Midbrain (tissue), 1 donor: ENCODE measurements around the gene CALR3.
"Not testable (repeated sequence)": the region's sequence is repeated elsewhere in the genome, so short reads cannot be mapped to it uniquely, and the experiment has no call there.

Experiments used
- DNase-seq: peaks from one replicate; lab custom pipeline; 2025; lab: John Stamatoyannopoulos, UW

CALR3 gene

DNA sequence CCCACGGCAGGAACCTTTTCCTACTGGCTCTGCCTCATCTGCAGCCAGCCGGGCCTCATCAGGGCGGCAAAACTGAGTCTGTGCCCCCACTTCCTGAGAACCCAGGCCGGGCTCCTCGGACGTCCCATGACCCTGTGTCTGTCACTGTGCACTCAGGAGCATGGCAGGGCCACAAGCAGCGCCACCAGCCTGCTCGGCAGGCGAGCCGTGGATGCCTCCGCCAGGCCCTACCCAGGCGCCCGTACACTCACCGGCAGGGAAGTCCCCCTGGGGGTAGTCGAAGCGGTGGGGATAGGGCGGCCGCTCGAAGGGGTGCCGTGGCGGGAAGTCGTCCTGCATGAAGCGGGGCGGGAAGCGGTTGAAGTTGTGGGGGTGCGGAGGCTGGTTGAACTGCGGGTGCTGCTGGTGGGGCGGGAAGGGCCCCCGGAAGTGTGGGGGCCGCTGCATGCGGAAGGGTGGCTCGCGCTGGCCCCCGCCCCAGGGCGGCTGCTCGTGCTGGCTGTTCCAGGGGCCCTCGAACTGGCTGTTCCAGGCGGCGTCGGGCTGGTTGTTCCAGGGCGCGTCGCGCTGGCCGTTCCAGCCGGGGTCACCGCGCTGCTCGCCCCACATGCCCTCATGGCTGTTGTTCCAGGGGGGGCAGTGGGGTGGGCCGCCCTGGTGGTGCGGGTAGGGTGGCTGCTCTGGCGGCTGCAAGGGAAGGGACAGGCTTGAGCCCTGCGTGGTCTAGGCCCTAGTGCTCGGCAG lies 29.2 kb upstream of the CALR3 start:
- DNase-seq = no peak

DNA sequence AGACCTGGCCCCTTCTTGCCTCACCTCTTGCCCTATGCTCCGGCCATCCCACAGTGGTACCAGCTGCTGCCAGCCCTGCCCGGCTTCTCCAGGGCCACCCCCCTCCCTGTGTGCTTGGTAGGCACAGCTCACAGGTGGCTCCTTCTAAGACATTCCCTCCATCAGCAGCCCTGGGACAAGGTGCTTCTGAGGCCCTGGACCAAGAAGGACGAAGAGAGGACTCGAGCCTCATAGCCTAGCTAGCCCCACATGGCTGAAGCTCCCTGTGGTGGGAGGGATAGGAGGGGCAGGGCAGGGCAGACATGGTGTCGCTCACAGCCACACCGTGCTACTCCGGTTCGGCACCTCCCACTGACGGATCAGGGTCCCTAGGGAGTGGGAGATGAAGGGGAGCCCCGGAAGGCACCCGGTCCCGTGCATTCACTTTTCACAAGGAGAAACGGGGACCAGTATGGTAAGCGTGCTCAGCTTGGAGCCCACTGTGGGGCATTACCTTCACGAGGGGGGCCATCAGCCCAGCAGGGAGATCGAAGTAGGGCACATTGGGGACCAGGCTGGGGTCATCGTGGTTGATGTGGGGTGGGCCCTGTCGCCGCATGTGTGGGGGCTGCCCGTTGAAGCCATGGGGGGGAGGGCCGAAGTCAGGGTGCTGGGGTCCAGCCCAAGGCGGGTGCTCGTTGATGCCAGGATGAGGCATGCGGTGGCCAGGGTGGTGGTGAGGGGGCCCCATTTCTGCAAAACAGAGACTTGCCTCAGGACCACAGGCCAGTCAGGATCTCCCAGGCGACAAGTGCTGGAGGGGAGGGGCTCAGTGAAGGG lies 26.8 kb upstream of the CALR3 start:
- DNase-seq = no peak

DNA sequence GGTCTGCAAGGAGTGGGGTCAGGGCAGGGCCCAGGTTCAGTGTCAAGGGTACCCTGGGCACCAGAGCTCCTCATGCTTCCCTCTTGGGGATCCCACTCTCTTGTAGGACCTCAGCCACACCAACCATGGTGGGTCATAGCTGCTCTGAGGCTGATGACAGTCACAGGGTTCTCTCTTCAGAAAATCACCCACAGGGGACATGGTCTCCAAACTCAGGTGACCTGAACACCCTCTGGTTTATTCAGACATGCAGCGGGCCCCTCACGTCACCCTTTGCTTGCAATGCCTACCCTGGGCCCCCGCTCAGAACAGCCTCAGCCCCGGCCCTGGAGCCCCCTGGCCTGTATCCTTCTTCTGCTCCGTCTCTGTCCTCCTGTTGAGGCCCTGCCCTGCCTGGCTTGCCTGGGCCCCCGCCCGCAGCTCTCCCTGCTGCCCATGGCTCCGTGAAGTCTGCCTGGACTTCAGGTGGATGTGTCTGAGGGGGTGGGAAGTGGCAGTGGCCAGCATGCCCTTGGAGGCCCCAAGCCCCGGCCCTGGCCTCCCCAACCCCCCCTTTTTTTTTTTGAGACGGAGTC lies 25.8 kb upstream of the CALR3 start:
- DNase-seq = no peak

DNA sequence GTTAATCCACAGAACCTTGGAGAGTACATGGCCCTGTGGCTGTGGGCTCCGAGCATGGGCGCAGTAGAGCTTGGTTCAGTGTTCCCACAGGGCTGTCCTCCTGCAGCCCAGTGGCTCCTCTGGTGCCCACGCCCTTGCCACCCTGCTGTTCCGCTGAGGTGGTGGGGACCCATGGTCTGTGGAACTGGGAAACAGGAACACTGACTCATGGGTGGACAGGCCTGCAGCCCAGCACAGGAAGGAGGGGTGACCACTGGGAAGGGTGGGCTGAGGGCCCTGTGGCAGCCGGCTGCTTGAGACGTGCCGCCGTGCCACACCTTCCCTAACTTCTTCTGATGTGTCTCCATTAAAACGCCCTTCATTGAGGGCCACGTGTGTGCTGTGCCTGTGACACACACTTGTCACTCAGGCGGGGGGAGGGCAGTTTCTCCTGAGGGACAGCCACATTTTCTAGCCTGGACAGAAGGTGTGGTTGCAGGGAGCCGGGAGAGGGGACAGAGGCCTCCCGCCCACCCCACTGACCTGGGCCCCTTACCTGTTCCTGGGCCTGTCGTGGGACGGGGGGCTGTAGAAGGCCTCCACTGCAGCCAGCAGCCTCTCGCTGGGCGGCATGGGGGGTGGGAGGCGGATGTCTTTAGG lies 25.1 kb upstream of the CALR3 start:
- no peak for DNase-seq

DNA sequence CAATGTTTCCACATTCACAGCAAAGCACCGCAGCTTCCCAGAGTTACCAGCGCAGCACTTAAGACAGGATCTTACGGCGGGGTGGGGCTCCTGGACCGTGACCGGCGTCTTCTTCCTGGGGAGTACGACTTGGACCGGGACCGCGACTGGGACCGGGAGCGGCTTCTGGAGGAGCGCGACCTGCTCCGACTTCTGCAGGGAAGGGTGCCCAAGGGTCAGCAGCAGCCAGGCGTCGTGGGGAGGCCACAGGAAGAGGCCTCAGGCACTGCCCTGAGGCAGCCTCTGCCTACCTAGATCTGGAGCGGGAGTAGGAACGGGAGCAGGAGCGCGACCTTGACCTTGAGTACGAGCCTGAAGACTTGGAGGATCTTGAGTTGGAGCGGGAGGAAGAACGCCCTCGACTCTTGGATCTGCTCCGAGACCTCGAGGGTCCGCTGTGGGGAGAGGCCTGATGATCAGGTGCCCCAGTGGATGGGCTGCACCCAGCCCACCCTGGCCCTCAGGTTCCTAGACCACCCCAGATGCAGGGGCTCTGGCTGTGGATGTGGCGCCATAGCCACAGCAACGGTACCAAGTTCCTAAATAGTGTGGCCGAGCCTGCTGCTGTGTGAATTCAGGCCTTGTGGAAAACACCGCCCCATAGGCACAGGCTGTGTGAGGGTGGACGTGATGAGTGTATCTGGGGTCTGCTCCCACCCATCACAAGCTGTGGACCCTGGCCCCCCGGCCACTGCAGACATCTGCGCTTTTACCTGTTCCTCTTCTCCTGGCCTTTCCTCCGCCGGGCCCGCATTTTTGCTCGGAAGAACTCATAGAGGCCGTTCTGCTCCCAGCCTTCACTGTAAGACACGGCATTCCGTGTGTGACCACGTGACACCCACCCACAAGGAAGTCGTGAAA lies 24.4 kb upstream of the CALR3 start:
- DNase-seq = no peak

DNA sequence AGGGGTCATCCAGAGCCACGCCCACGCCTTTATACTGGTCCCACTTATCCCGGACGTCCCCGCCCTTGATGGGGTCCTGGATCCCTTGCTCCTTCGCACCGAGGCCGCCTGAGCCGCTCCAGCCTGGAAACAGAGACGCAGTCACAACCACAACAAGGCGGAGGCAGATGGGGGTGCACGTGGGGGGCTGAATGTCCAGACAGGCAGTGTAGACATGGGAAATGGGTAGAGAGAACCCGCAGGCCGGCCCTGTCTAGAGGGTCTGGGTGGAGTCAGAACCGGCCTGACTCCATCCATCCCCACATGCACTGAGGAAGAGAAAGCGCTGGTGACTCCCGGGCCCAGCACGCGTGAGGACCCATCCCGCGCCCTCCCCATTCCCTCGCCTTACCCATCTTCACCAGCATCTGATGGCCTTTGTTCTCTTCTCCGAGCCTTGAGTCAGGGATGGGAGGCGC lies 23.3 kb upstream of the CALR3 start:
- DNase-seq = no peak

DNA sequence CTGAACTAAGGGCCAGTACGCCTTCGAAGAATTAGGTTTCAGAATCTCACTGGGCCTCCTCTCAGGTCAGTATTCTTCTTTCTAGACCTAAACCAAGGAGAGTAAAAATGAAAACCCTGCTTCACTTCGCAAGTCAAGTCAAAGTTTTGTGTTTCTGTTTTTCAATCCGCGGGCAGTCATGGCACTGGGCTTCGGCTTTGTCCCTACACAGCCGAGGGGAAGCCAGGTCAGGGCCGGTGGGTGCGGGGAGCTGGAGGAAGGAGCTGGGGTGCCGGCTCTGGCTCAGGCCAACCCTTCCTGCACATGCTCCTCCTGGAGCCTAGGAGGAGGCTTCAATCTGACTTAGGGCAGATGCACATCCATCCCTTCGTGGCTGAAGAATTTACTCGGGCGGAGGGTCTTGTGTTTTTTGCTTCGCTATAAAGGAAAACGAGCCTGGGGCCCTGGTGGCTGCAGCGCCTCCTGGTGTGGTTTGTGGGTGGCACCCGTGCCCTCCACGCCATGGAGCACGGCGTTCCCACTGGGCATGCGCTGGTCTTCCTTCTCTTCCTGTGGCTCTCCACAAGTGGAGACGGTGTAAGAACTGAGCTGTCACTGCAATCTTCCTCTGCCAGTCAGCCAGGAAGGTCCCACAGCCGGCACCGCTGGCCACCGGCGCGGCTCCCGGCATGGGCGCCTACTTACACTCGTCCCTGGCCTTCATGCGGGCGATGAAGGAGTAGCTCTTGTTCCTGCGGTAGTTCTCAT lies 22.7 kb upstream of the CALR3 start:
- no peak for DNase-seq

DNA sequence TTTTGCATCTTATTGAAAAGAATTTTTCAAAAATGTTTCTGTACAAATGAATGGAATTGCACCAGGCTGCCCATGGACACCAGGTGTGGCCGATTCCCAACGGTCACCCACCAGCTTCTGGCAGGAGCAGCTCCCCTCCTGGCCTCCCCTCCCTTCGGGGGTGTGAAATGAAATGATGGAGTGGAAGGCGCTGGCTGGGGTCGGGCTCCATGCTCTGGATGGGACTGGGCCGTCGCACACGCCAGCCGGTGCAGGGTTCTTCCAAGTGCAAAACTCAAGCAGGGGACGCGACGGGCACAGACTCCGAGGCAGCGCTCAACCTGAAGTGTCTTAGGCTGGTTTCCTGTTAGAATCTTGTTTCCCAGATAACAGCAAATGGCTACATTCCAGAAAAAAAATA lies 22.1 kb upstream of the CALR3 start:
- DNase-seq = no peak

DNA sequence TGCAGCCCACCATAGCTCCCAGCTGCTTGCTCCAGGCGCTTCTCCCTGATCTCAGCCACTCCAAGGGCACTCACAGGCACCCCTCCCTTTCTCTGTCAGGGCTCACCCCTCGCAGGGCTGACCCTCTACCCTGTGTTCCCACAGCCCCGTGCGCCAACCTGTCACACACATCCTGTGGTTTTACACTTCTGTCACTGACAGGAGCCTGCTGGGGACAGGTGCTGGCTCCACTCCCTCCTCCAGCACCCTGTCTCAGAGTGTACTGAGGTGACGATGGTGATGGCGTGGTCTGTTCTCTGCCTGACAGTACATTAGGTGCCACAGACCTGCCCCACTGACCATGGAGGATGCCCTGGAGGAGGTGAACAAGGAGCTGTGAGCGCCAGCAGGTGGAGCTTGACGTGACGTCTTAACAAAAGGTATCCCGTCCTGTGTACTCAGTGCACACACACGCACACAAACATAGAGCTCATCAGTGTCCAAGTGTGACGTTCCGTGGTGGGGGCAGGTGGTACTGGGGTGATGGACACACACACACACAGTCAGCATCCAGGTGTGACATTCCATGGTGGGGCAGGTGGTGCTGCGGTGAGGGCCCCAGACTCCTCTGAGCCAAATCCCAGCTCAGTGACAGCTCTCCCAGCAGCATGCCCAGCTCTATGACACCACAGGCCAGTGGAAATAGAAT lies 21.1 kb upstream of the CALR3 start:
- no peak for DNase-seq

DNA sequence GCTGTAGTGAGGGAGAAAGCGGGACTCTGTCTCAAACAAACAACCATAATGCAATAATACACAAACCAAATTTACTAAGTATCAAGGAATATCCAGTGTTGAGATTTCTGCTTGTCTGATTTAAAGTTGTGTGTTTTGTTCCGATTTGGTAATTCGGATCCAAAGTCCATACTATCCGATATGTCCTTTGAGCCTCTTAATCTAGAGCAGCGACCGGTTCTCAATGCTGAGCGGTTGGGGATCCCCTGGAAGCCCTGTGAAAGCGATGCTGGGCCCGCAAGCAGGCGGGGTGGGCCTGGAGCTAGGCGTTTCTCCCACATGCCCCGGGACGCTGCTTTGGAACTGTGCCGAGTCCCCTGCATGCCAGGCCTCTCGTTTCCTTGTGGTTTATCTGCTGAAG lies 20.4 kb upstream of the CALR3 start:
- no peak for DNase-seq

DNA sequence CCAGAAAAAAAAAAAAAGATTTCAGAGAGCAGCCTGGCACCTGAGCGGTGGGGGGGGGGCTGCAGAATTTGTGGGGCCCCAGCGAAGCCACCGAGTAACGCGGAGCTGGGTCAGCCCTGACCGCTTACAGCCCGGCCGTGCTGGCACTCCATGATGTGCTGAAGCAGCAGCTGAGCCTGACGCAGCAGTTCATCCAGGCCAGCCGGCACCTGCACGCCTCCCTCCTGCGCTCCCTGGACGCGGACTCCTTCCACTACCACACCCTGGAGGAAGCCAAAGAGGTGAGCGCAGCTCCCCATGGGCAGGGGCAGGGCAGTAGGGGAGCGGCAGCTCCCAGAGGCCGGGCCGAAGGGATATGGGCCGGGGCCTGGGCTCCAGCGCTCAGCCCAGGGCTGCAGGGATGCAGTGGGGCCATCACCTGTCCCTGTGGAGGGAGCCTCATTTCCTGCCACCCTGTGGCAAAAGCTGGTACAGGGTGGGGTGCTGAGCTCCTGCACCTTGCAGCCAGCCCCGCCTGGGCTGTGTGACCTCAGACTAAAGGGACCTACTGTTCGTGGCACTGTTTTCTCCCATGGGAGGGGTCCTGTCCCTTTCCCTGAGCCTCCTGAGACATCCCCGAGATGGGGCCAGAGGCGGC lies 18.5 kb upstream of the CALR3 start:
- no peak for DNase-seq

DNA sequence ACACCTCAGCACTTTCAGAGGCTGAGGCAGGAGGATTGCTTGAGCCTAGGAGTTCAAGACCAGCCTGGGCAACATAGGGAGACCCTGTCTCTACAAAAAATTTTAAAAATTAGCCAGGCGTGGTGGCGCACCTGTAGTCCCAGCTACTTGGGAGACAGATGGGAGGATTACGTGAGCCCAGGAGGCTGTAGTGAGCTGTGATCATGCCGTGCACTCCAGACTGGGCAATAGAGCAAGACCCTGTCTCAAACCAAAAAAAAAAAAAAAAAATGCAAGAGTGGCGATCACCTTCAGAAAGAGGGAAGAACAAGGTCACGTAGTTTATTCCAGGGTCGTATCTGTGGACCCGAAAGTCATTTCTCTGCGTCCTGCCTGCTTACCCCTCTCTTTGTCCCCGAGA lies 16.6 kb upstream of the CALR3 start:
- DNase-seq = not testable (repeated sequence)

DNA sequence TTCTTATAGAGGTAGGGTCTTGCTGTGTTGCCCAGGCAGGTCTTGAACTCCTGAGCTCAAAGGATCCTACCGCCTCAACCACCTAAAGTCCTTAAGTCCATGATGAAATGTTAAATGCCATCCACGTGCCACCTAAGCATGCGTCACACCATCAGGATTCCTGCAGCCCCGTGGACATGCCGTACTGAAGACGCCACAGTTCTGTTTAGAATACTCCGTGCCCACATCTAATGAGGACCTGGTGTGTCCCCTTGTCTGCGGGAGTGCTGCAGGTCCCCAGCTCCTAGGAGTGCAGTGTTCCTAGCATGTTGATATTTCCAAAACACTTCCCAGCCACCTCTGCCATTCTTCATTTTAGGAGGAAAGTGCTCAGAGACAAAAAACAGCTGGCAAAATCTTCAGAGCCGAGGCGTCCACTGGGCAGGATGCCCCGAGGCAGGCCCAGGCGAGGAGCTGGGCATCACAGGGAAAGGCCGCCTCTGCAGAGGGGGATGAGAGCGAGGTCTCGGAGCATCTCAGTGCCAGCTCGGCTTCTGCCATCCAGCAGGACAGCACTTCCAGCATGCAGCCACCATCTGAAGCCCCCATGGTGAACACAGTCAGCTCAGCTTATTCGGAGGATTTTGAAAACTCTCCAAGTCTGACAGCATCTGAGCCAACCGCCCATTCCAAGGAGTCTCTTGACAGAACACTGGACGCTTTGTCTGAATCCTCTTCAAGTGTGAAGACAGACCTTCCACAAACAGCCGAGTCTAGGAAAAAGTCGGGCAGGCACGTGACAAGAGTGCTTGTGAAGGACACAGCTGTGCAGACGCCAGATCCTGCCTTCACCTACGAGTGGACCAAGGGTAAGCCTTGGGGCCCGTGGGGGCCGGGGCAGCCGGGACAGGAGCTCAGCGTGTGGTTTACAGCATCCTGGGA lies 13.4 kb upstream of the CALR3 start:
- peak; percentile 56 for DNase-seq

DNA sequence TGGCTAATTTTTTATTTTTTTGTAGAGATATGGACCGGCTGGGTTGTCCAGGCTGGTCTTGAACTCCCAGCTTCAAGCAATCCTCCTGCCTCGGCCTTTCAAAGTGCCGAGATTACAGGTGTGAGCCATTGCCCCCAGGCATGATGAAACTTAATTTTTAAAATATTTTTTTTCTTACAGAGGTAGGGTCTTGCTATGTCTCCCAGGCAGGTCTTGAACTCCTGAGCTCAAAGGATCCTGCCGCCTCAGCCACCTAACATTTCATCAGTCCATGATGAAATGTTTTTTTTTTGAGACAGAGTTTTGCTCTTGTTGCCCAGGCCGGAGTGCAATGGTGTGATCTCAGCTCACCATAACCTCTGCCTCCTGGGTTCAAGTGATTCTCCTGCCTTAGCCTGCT lies 12.6 kb upstream of the CALR3 start:
- no peak for DNase-seq

DNA sequence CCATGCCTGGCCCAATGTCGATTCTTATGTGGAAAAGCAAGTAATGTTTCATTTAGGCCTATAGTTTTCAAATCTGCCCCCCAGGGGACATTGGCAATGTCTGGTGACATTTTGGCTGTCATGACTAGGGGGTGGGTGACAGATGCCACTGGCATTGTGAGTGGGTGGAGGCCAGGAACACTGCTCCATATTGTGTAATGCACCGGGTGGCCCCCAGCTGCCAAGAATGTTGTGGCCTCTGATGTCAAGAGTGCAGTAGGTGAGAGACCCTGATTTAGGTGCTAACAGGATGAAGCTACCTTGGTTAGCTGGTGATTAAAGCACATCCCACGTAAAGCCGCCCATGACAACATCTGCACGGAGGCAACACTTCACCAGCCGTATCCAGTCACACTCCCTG lies 11.0 kb upstream of the CALR3 start:
- DNase-seq = no peak

DNA sequence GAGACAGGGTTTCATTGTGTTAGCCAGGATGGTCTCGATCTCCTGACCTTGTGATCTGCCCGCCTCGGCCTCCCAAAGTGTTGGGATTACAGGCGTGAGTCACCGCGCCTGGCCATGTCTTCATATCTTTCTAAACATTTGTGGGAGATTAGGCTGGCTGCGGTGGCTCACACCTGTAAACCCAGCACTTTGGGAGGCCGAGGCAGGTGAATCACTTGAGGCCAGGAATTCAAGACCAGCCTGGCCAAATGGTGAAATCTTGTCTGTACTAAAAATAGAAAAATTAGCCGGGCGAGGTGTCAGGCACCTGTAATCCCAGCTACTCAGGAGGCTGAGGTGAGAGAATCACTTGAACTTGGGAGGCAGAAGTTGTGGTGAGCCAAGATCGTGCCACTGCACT lies 10.2 kb upstream of the CALR3 start:
- DNase-seq = not testable (repeated sequence)

DNA sequence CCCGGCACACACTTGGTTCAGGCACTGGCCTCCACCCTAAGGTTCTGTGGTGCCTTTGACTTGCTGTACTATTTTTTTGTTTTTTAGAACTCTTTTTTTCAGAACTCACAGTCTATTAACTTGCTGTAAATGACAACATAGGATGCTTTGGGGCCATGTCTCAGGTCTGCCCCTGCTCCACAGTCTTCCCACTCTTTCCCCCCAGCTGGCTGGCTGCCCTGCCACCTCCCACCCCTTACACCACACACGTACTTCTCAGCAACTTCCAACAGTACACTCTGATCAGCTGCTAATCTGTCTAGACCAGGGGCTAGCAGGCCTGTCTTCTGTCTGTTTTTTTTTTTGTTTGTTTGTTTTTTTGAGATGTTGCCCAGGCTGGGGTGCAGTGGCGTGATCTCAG lies 8.3 kb upstream of the CALR3 start:
- DNase-seq = no peak

DNA sequence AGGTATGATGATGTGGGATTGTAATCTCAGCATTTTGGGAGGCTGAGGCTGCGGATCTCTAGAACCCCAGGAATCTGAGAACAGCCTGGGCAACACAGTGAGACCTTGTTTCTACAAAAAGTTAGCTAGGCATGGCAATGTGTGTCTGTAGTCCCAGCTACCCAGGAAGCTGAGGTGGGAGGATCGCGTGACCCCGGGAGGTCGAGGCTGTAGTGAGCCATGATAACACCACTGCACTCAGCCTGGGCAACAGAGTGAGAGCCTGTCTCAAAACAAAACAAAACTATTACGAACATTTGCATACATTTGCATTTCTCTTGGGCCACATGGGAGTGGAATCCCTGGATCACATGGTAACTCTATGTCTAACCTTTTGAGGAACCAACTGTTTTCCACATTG lies 1.9 kb upstream of the CALR3 start:
- DNase-seq = no peak

DNA sequence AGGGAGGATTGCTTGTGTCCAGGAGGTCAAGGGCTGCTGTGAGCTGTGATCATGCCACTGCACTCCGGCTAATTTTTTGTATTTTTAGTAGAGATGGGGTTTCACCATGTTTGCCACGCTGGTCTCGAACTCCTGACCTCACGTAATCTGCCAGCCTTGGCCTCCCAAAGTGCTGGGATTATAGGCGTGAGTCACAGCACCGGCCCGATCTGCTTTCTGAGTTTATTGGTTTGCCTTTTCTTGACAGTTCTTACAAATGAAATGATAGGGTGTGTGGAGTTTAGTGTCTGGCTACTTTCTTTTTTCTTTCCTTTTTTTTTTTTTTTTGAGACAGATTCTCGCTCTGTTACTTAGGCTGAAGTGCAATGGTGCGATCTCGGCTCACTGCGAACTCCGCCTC lies 1.1 kb upstream of the CALR3 start:
- DNase-seq = no peak
